Ovary (tissue), 3 donors: ENCODE results near the gene PAK2.

Source experiments
- CTCF ChIP-seq, 3 donors: fragments of 450-650 bp in 2 of 3; fragments of 200-600 bp in 1 of 3; IDR thresholded peaks; one replicate each; pipeline versions ENCODE4 v1.5.1 to v1.8.0; 2016 to 2022; ENCODE audit warnings: antibody characterized with exemption in 3 of 3, mild to moderate bottlenecking in 1 of 3
- POLR2A ChIP-seq: fragments of 450-650 bp; IDR thresholded peaks from one replicate; pipeline ENCODE4 v1.6.1; 2017; ENCODE audit warnings: antibody characterized with exemption, mild to moderate bottlenecking, moderate library complexity
- donor health status: DM: no; HTN: no; CAD: no.

- TF ChIP-seq CTCF (IDR thresholded peaks at IDR 0.05) (no peak), POLR2A (no peak)
Measured at GRCh38 chr3:196753201-196753600, 13.5 kb downstream of the PAK2 start.
